D721Med (cell line): Measurements from ENCODE around the gene TPPP3.

Experiments
- DNase-seq: peaks from one replicate; pipeline ENCODE4 v3.0.0; 2011; ENCODE audit warnings: low spot score; ENCODE audit not compliant: insufficient read length
- FAIRE-seq: peaks from 2 replicates; lab custom pipeline; 2011; peaks lifted over from hg19 to GRCh38; lab: Jason Lieb, UNC
- TF ChIP-seq, protein P1 (sequence below): IDR thresholded peaks from 2 replicates; pipeline ENCODE4 v1.5.1; 2012; ENCODE audit warnings: mild to moderate bottlenecking, control low read depth; ENCODE audit not compliant: insufficient read depth; ENCODE audit errors: missing control alignments

The TPPP3 gene

DNA sequence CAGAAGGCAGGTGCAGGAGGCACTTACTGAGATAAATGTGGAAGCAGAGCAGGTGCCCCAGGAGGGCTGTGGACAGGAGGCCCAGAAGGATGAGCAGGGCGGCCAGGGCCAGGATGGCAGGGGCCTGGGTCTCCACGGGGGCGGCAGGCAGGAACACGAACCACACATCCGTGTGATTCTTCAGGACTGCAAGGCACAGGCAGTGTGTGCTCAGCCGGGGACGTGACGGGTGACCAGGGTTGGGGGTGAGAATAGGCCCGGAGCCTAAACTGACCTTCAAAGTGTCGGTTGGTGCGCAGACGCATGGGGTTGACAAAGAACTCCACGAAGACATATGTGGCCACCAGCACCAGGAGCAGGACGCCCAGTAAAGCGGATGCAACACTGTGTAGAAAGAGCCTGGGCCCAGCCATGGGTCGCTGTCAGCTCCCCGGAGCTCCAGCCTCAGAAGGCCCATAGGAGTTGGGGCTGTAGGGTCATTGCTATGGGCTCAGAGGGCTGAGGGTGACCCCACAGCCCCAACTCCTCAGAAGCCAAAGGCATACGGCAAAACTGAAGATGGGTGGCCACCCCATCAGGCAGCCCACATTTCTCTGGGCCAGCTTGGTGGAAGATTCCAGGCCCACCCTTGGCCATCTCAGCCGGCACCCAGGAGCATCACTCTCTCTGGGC lies 5.4 kb upstream of the TPPP3 start:
- FAIRE-seq (no peak), DNase-seq (no peak)
- TF ChIP-seq, protein P1, sequence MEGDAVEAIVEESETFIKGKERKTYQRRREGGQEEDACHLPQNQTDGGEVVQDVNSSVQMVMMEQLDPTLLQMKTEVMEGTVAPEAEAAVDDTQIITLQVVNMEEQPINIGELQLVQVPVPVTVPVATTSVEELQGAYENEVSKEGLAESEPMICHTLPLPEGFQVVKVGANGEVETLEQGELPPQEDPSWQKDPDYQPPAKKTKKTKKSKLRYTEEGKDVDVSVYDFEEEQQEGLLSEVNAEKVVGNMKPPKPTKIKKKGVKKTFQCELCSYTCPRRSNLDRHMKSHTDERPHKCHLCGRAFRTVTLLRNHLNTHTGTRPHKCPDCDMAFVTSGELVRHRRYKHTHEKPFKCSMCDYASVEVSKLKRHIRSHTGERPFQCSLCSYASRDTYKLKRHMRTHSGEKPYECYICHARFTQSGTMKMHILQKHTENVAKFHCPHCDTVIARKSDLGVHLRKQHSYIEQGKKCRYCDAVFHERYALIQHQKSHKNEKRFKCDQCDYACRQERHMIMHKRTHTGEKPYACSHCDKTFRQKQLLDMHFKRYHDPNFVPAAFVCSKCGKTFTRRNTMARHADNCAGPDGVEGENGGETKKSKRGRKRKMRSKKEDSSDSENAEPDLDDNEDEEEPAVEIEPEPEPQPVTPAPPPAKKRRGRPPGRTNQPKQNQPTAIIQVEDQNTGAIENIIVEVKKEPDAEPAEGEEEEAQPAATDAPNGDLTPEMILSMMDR, result no peak

- TF ChIP-seq, protein P1, result no peak
- DNase-seq (no peak), FAIRE-seq (no peak)
These were observed 4.7 kb upstream of the TPPP3 start for GRCh38 chr16:67397812-67398545.

DNA sequence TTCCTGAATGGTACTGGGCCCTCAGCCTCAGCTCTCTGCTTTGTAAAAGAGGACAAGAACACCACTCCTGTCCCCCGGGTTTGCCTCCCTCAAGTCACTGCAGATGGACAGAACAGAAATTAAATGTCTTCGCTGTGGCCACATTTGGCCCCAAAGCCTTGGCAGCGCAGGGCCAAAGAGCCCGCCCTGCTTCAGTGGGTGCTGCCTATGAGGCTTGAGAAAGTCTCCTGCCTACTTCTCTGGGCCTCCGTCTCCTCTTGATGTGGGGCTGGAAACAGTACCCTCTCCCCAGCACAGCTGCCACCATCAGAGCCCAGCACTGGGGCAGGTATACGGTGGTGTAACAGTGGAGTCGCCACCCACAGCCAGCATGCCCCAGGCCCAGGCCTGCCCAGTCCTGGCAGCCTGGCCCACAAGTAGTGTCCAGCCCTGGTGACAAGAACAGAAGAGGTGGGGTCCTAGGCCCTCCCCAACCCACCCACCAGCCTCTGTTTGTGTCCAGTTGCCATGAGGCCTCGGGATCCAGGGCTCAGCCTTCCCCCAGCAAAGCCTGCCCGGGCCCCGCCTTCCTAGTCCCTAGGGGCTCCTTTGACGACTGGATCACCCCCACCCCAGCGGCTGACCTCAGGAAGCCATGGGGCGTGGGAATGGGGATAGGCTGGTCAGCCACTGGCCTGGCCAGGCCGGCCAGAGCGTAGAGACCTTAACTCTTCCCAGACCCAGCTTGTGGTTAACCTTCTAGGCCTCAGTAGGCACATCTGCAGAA lies 3.9 kb upstream of the TPPP3 start:
- DNase-seq (no peak), FAIRE-seq (no peak)
- TF ChIP-seq, protein P1, result no peak

- DNase-seq (peak; percentile 55), FAIRE-seq (no peak)
These were observed 3.1 kb upstream of the TPPP3 start for GRCh38 chr16:67396159-67397035.

DNA sequence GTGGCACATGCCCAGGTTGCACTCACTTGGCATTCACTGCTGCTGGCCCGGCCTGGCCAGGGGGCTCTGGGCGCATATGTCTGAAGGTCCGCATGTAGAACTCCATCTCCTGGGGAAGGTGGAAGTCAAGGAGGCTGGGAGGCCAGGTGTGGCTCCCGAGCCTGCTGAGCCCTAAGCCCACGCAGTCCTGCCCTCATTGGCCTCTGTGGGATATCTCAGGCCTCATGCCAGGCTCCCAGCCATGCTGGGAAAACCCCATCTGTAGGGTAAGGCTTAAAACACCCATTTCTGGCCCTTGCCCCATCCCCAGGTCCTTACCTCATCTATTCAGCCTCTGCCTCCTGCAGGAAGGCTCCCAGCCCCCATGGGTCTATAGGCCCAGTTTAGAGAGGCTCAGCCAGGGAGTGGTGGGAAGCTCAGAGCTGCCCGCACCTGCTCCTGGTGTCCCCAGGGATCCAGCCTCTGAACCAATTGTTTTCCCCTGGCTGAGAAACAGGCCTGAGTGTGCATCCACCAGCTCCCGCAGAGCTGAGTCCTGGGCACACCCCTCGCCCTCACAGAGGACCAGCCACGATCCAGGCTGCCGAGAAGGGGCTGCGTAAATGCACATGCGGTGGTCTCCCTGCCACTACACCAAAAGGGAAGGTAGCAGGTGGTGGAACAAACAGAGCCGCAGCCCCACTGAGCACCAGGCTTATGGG lies 2.3 kb upstream of the TPPP3 start:
- DNase-seq, result peak; percentile 31
- TF ChIP-seq, protein P1, result no peak
- FAIRE-seq, result no peak

More at GRCh38 chr16:67396159-67397035, 3.1 kb upstream of the TPPP3 start:
- TF ChIP-seq, protein P1, result no peak

- TF ChIP-seq, protein P1, result no peak
- no peak for FAIRE-seq
- DNase-seq, result no peak
These were observed 1.8 kb upstream of the TPPP3 start for GRCh38 chr16:67395105-67395457.
